B cell (primary cell): ENCODE data around the gene DNAH8.

Experiments
- EZH2 ChIP-seq: IDR thresholded peaks from 2 replicates; pipeline ENCODE4 v1.6.1; 2012; ENCODE audit warnings: borderline replicate concordance, low read depth, mild to moderate bottlenecking, moderate library complexity, low read length; ENCODE audit not compliant: insufficient read depth, poor library complexity, severe bottlenecking
- TF ChIP-seq, protein P1 (sequence below): fragments of 200-600 bp; IDR thresholded peaks from one replicate; pipeline ENCODE4 v1.8.0; 2022; ENCODE audit warnings: antibody characterized with exemption, mild to moderate bottlenecking

DNA sequence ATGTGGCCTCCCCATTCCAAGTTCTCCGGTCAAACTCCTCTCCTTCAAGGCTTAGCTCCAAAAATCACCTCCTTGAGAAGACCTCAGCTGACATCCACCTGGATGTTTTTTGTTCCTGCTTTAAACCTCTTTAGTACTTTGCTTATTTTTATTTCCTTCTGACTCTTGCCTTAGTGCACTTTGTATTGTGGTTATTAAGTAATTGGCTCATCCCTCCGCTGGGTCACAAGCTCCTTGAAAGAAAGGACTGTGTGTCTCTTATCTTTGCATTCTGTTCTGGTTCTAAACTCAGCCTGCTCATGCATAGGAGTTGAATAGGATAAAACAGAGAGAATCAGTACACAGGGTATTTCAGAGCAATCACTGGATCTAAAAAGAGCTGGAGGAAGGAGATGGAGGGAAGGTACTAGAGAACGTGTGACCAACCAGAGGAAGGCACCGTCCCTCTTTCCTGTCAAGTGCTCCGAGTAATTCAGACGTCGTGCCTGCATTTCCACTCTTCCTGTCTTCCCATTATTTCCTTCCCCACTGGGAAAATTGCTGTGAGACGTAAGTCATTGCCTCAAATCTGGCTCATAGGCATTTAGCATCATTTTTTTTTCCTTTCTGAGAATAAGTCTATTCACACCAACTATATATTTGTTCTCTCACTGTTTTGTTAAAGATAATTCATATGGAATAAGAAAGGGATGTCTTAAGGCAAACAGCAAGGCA, 273.8 kb downstream of the DNAH8 start:
- TF ChIP-seq, protein P1, sequence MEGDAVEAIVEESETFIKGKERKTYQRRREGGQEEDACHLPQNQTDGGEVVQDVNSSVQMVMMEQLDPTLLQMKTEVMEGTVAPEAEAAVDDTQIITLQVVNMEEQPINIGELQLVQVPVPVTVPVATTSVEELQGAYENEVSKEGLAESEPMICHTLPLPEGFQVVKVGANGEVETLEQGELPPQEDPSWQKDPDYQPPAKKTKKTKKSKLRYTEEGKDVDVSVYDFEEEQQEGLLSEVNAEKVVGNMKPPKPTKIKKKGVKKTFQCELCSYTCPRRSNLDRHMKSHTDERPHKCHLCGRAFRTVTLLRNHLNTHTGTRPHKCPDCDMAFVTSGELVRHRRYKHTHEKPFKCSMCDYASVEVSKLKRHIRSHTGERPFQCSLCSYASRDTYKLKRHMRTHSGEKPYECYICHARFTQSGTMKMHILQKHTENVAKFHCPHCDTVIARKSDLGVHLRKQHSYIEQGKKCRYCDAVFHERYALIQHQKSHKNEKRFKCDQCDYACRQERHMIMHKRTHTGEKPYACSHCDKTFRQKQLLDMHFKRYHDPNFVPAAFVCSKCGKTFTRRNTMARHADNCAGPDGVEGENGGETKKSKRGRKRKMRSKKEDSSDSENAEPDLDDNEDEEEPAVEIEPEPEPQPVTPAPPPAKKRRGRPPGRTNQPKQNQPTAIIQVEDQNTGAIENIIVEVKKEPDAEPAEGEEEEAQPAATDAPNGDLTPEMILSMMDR = no peak
- TF ChIP-seq EZH2 = no peak
